Progenitor cell of endocrine pancreas (in vitro differentiated cells): ENCODE measurements around the gene LAIR2. TPM values are rescaled to one million over a fixed set of nuclear protein-coding genes. Genes with fewer than 3 reads are reported as not detected.

ENCODE experiments used
- DNase-seq: peaks from one replicate; pipeline ENCODE4 v3.0.0; 2021; ENCODE audit warnings: low spot score; ENCODE audit not compliant: unreplicated experiment
- H3K27ac Mint-ChIP-seq: 2 replicates; pipeline ENCODE4 v1.8.0; 2021; ENCODE audit warnings: mild to moderate bottlenecking, moderate library complexity, mixed read lengths
- H3K27me3 Mint-ChIP-seq: 2 replicates; pipeline ENCODE4 v1.8.0; 2021; ENCODE audit warnings: mixed read lengths
- H3K36me3 Mint-ChIP-seq: 2 replicates; pipeline ENCODE4 v1.8.0; 2022; ENCODE audit warnings: mixed read lengths; ENCODE audit not compliant: insufficient read depth
- H3K4me1 Mint-ChIP-seq: 2 replicates; pipeline ENCODE4 v1.8.0; 2021; ENCODE audit warnings: low read depth, mixed read lengths
- H3K4me3 Mint-ChIP-seq: 2 replicates; pipeline ENCODE4 v1.8.0; 2021; ENCODE audit warnings: low read depth, mild to moderate bottlenecking, moderate library complexity, mixed read lengths
- H3K9me3 Mint-ChIP-seq: 2 replicates; pipeline ENCODE4 v1.8.0; 2021; ENCODE audit warnings: low read depth, mixed read lengths
- CTCF ChIP-seq: fragments of 200-600 bp; sonication (generic); IDR thresholded peaks from one replicate; pipeline ENCODE4 v1.5.0; 2021; ENCODE audit warnings: antibody characterized with exemption, mild to moderate bottlenecking; ENCODE audit not compliant: unreplicated experiment
- total RNA-seq: library from RNA; stranded (reverse); gene quantifications from 2 replicates; pipeline ENCODE4 v1.2.1, GENCODE V29; 2021

LAIR2 gene
- total RNA-seq, 1 donor from 2014 or later = not detected

- Mint-ChIP-seq H3K36me3 (no peaks in the 10 kb centered on the region), H3K9me3 (peaks cover 53% of the 10 kb centered on the region), H3K4me1 (no peaks in the 10 kb centered on the region), H3K4me3 (no peak overlapping the region), H3K27me3 (no peaks in the 10 kb centered on the region), H3K27ac (no peak overlapping the region)
- no peak for DNase-seq
- TF ChIP-seq CTCF = no peak
Observed at GRCh38 chr19:54530866-54531265, 28.2 kb downstream of the LAIR2 start.

- H3K9me3 Mint-ChIP-seq = peaks cover 52% of the 10 kb centered on the region
- no peak overlapping the region for H3K27ac Mint-ChIP-seq
- no peak for TF ChIP-seq CTCF
- DNase-seq = no peak
- no peaks in the 10 kb centered on the region for H3K27me3 Mint-ChIP-seq
- H3K4me3 Mint-ChIP-seq = no peak overlapping the region
- H3K36me3 Mint-ChIP-seq = no peaks in the 10 kb centered on the region
- no peaks in the 10 kb centered on the region for H3K4me1 Mint-ChIP-seq
Observed at GRCh38 chr19:54532528-54532927, 29.9 kb downstream of the LAIR2 start.

GRCh38 chr19:54533476-54533875 is 30.8 kb downstream of the LAIR2 start:
- H3K27me3 Mint-ChIP-seq = no peaks in the 10 kb centered on the region
- no peaks in the 10 kb centered on the region for H3K36me3 Mint-ChIP-seq
- no peak for DNase-seq
- H3K4me3 Mint-ChIP-seq = no peak overlapping the region
- TF ChIP-seq CTCF = no peak
- peaks cover 47% of the 10 kb centered on the region for H3K9me3 Mint-ChIP-seq
- H3K27ac Mint-ChIP-seq = no peak overlapping the region
- H3K4me1 Mint-ChIP-seq = no peaks in the 10 kb centered on the region

- peaks cover 44% of the 10 kb centered on the region for H3K9me3 Mint-ChIP-seq
- DNase-seq = no peak
Observed at GRCh38 chr19:54534156-54534555, 31.5 kb downstream of the LAIR2 start.

GRCh38 chr19:54535601-54536000 is 33.0 kb downstream of the LAIR2 start:
- Mint-ChIP-seq H3K36me3 (no peaks in the 10 kb centered on the region), H3K27ac (no peak overlapping the region), H3K27me3 (no peaks in the 10 kb centered on the region), H3K4me3 (no peak overlapping the region), H3K9me3 (peaks cover 43% of the 10 kb centered on the region), H3K4me1 (no peaks in the 10 kb centered on the region)
- TF ChIP-seq CTCF = no peak
- no peak for DNase-seq

More at GRCh38 chr19:54534156-54534555, 31.5 kb downstream of the LAIR2 start:
- Mint-ChIP-seq H3K4me1 (no peaks in the 10 kb centered on the region), H3K27ac (no peak overlapping the region), H3K4me3 (no peak overlapping the region), H3K27me3 (no peaks in the 10 kb centered on the region), H3K36me3 (no peaks in the 10 kb centered on the region)
- no peak for TF ChIP-seq CTCF
